ENCODE measurements around the gene CACNA2D2.

The CACNA2D2 gene

GRCh38 chr3:50369012-50369670 lies 134.3 kb downstream of the CACNA2D2 start:
- H3K4me1 ChIP-seq (ENCODE audit: insufficient read depth, low read length, poor library complexity, severe bottlenecking): peaks cover 16% of the 10 kb centered on the region
- H3K9me2 ChIP-seq (replicated peaks; ENCODE audit: low read depth, low read length): no peaks in the 10 kb centered on the region
- no peaks in the 10 kb centered on the region for H3K9me3 ChIP-seq (ENCODE audit: insufficient read depth, low read depth, low read length)
- no peak for TF ChIP-seq CTCF (conservative IDR thresholded peaks at IDR 0.05; ENCODE audit: low read length)
- no peak for TF ChIP-seq EZH2phosphoT487 (IDR thresholded peaks at IDR 0.05; ENCODE audit: borderline replicate concordance)
- no peaks in the 10 kb centered on the region for H3K79me2 ChIP-seq (ENCODE audit: insufficient read depth, low read length)
- no peak overlapping the region for H3K4me3 ChIP-seq (ENCODE audit: low read length, poor library complexity, severe bottlenecking)
- no peak overlapping the region for H3K4me2 ChIP-seq (ENCODE audit: low read depth, low read length, poor library complexity, severe bottlenecking)
- no peaks in the 10 kb centered on the region for H3K36me3 ChIP-seq (ENCODE audit: insufficient read depth, low read length)
- no peaks in the 10 kb centered on the region for H4K20me1 ChIP-seq (ENCODE audit: insufficient read depth, low read length, poor library complexity, severe bottlenecking)
- no peak overlapping the region for H2AFZ ChIP-seq (ENCODE audit: low read length)
- H3K9ac ChIP-seq (ENCODE audit: low read depth, low read length, poor library complexity, severe bottlenecking): no peak overlapping the region
- H3K27me3 ChIP-seq (ENCODE audit: insufficient read depth, low read length, poor library complexity, severe bottlenecking): no peaks in the 10 kb centered on the region
- H3F3A ChIP-seq (ENCODE audit: low read depth): 0 out of 2 replicates have a peak, but pooled peaks cover 3% of the 10 kb centered on the region

DNA sequence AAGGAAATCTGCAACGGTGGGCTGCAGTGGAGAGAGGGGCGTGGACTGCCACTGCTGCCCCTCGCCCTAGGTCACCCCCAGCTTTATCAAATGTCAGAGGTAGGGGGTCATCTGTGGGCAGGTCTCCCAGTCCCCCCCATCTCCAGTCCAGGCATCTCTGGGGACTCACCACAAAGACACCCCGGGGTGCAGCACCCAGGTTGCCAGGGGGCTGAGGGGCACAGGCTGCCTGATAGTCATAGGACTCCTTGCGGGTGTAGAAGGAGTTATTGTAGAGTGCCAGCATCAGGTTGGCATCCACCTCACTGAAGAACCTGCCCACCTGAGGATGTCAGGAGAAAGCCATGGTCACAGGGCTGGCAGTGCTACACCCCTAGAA lies 137.6 kb downstream of the CACNA2D2 start:
- Histone ChIP-seq H3K4me3 (ENCODE audit: low read length, poor library complexity, severe bottlenecking) (peak overlapping the region; percentile 65), H3K27me3 (ENCODE audit: insufficient read depth, low read length, poor library complexity, severe bottlenecking) (no peaks in the 10 kb centered on the region), H3K9ac (ENCODE audit: low read depth, low read length, poor library complexity, severe bottlenecking) (no peak overlapping the region), H3K79me2 (ENCODE audit: insufficient read depth, low read length) (no peaks in the 10 kb centered on the region), H3F3A (ENCODE audit: low read depth) (no peaks in the 10 kb centered on the region), H4K20me1 (ENCODE audit: insufficient read depth, low read length, poor library complexity, severe bottlenecking) (no peaks in the 10 kb centered on the region), H3K4me1 (ENCODE audit: insufficient read depth, low read length, poor library complexity, severe bottlenecking) (no peaks in the 10 kb centered on the region), H3K36me3 (ENCODE audit: insufficient read depth, low read length) (no peaks in the 10 kb centered on the region), H2AFZ (ENCODE audit: low read length) (peak overlapping the region; percentile 32; the same call in 1 of the 2 replicates), H3K9me2 (replicated peaks; ENCODE audit: low read depth, low read length) (no peaks in the 10 kb centered on the region), H3K4me2 (ENCODE audit: low read depth, low read length, poor library complexity, severe bottlenecking) (peak overlapping the region; percentile 49), H3K9me3 (ENCODE audit: insufficient read depth, low read depth, low read length) (no peaks in the 10 kb centered on the region)
- no peak for TF ChIP-seq EZH2phosphoT487 (IDR thresholded peaks at IDR 0.05; ENCODE audit: borderline replicate concordance)
- TF ChIP-seq CTCF (conservative IDR thresholded peaks at IDR 0.05; ENCODE audit: low read length): no peak

- no peaks in the 10 kb centered on the region for H3F3A ChIP-seq (ENCODE audit: low read depth)
- H3K36me3 ChIP-seq (ENCODE audit: insufficient read depth, low read length): no peaks in the 10 kb centered on the region
- no peak overlapping the region for H3K9ac ChIP-seq (ENCODE audit: low read depth, low read length, poor library complexity, severe bottlenecking)
- peak overlapping the region; percentile 49 for H3K4me2 ChIP-seq (ENCODE audit: low read depth, low read length, poor library complexity, severe bottlenecking)
- H2AFZ ChIP-seq (ENCODE audit: low read length): peak overlapping the region; percentile 32; the same call in 1 of the 2 replicates
- no peaks in the 10 kb centered on the region for H3K4me1 ChIP-seq (ENCODE audit: insufficient read depth, low read length, poor library complexity, severe bottlenecking)
- H3K9me3 ChIP-seq (ENCODE audit: insufficient read depth, low read depth, low read length): no peaks in the 10 kb centered on the region
- H3K79me2 ChIP-seq (ENCODE audit: insufficient read depth, low read length): no peaks in the 10 kb centered on the region
- H3K27me3 ChIP-seq (ENCODE audit: insufficient read depth, low read length, poor library complexity, severe bottlenecking): no peaks in the 10 kb centered on the region
- H4K20me1 ChIP-seq (ENCODE audit: insufficient read depth, low read length, poor library complexity, severe bottlenecking): no peaks in the 10 kb centered on the region
- no peaks in the 10 kb centered on the region for H3K9me2 ChIP-seq (replicated peaks; ENCODE audit: low read depth, low read length)
- TF ChIP-seq EZH2phosphoT487 (IDR thresholded peaks at IDR 0.05; ENCODE audit: borderline replicate concordance) (no peak), CTCF (conservative IDR thresholded peaks at IDR 0.05; ENCODE audit: low read length) (no peak)
- peak overlapping the region; percentile 65 for H3K4me3 ChIP-seq (ENCODE audit: low read length, poor library complexity, severe bottlenecking)
Measured at GRCh38 chr3:50365080-50365841, 138.2 kb downstream of the CACNA2D2 start.
